Mesenchymal stem cell (in vitro differentiated cells and primary cell): ENCODE data around the gene ERC2.

Experiments used
- DNase-seq: peaks from one replicate; pipeline ENCODE4 v3.0.0-alpha.2; 2013
- H2AFZ ChIP-seq: one replicate; pipeline ENCODE4 v1.6.1; 2013; ENCODE audit warnings: low read depth, mild to moderate bottlenecking, control low read depth, inconsistent platforms, low read length, moderate library complexity
- H2AK5ac ChIP-seq: 2 replicates; pipeline ENCODE4 v1.6.1; 2013; ENCODE audit warnings: low read length, moderate library complexity, mild to moderate bottlenecking, inconsistent platforms; ENCODE audit not compliant: severe bottlenecking
- H2BK120ac ChIP-seq: one replicate; pipeline ENCODE4 v1.6.1; 2013; ENCODE audit warnings: low read depth, mild to moderate bottlenecking, inconsistent platforms, low read length, moderate library complexity
- H2BK12ac ChIP-seq, 2 experiments: one replicate each; pipeline ENCODE4 v1.6.1; 2013; ENCODE audit warnings: inconsistent platforms in 2 of 2, low read length in 2 of 2, mild to moderate bottlenecking in 2 of 2, moderate library complexity in 2 of 2, control low read depth in 1 of 2
- H2BK15ac ChIP-seq: one replicate; pipeline ENCODE4 v1.6.1; 2013; ENCODE audit warnings: mild to moderate bottlenecking, low read depth, inconsistent platforms; ENCODE audit not compliant: poor library complexity, severe bottlenecking
- H2BK5ac ChIP-seq: 2 replicates; pipeline ENCODE4 v1.6.1; 2013; ENCODE audit warnings: low read depth, mild to moderate bottlenecking, low read length, control low read depth, inconsistent platforms; ENCODE audit not compliant: poor library complexity, severe bottlenecking
- H3K14ac ChIP-seq, 2 experiments: one replicate each; pipeline ENCODE4 v1.6.1; 2013; ENCODE audit warnings: inconsistent platforms in 2 of 2, low read length in 2 of 2, control low read depth in 1 of 2, mild to moderate bottlenecking in 1 of 2, moderate library complexity in 1 of 2
- H3K18ac ChIP-seq, 2 experiments: one replicate each; pipeline ENCODE4 v1.6.1; 2013; ENCODE audit warnings: inconsistent platforms in 2 of 2, low read length in 2 of 2, control low read depth in 1 of 2, low read depth in 1 of 2, mild to moderate bottlenecking in 1 of 2
- H3K23ac ChIP-seq, 2 experiments: one replicate each; pipeline ENCODE4 v1.6.1; 2013; ENCODE audit warnings: inconsistent platforms in 2 of 2, low read length in 2 of 2, mild to moderate bottlenecking in 2 of 2, moderate library complexity in 2 of 2, control low read depth in 1 of 2
- H3K27ac ChIP-seq: 2 replicates; pipeline ENCODE4 v1.5.1; 2013; ENCODE audit warnings: mild to moderate bottlenecking, moderate library complexity, low read length, control low read depth, inconsistent platforms; ENCODE audit not compliant: poor library complexity, severe bottlenecking
- H3K27me3 ChIP-seq, 2 experiments: 2 replicates each; pipeline versions ENCODE4 v1.6.1 to v1.7.0; 2013; ENCODE audit warnings: low read length in 2 of 2, mild to moderate bottlenecking in 2 of 2, moderate library complexity in 2 of 2, control low read depth in 1 of 2, inconsistent platforms in 1 of 2; ENCODE audit not compliant: control insufficient read depth in 1 of 2, insufficient read depth in 1 of 2
- H3K36me3 ChIP-seq, 2 experiments: 2 replicates each; pipeline versions ENCODE4 v1.6.1 to v1.7.0; 2013; ENCODE audit warnings: low read length in 2 of 2, control low read depth in 1 of 2, inconsistent platforms in 1 of 2, low read depth in 1 of 2, mild to moderate bottlenecking in 1 of 2; ENCODE audit not compliant: insufficient read depth in 2 of 2, control insufficient read depth in 1 of 2
- H3K4ac ChIP-seq, 2 experiments: one replicate each; pipeline ENCODE4 v1.6.1; 2013; ENCODE audit warnings: inconsistent platforms in 2 of 2, low read length in 2 of 2, mild to moderate bottlenecking in 2 of 2, moderate library complexity in 2 of 2, control low read depth in 1 of 2, low read depth in 1 of 2
- H3K4me1 ChIP-seq: 2 replicates; pipeline ENCODE4 v1.6.1; 2013; ENCODE audit warnings: low read depth, low read length, control low read depth; ENCODE audit not compliant: control insufficient read depth, insufficient read depth
- H3K4me2 ChIP-seq: 2 replicates; pipeline ENCODE4 v1.6.1; 2013; ENCODE audit warnings: low read length, mild to moderate bottlenecking, inconsistent platforms; ENCODE audit not compliant: poor library complexity, severe bottlenecking
- H3K4me3 ChIP-seq, 2 experiments: 2 replicates each; pipeline versions ENCODE4 v1.5.1 to v1.7.0; 2013; ENCODE audit warnings: low read length in 2 of 2, mild to moderate bottlenecking in 2 of 2, control low read depth in 1 of 2, low read depth in 1 of 2; ENCODE audit not compliant: insufficient read depth in 1 of 2
- H3K79me1 ChIP-seq: replicated peaks from 2 replicates; pipeline ENCODE4 v1.6.1; 2013; ENCODE audit warnings: mild to moderate bottlenecking, control low read depth, low read length, inconsistent platforms; ENCODE audit not compliant: poor library complexity, severe bottlenecking
- H3K9ac ChIP-seq: 2 replicates; pipeline ENCODE4 v1.7.0; 2013; ENCODE audit warnings: mild to moderate bottlenecking, low read length, moderate library complexity
- H3K9me3 ChIP-seq: 2 replicates; pipeline ENCODE4 v1.7.0; 2013; ENCODE audit warnings: mild to moderate bottlenecking, low read length; ENCODE audit not compliant: control insufficient read depth
- H4K8ac ChIP-seq: one replicate; pipeline ENCODE4 v1.6.1; 2013; ENCODE audit warnings: inconsistent platforms, mild to moderate bottlenecking, low read length, moderate library complexity
- H4K91ac ChIP-seq: one replicate; pipeline ENCODE4 v1.6.1; 2013; ENCODE audit warnings: mild to moderate bottlenecking, low read length, inconsistent platforms
- WGBS: methylation state at CpG from one replicate; pipeline ENCODE4 v1.1.7; 2013; ENCODE audit warnings: mixed read lengths; 5-methylcytosine and 5-hydroxymethylcytosine counted together

ERC2 gene

GRCh38 chr3:55815262-55815661, 653.0 kb downstream of the ERC2 start:
- Histone ChIP-seq H3K18ac (no peak overlapping the region), H2AFZ (no peak overlapping the region), H2BK15ac (no peak overlapping the region), H3K27me3 (peaks cover 0 to 9% of the 10 kb centered on the region in 2 experiments), H2BK120ac (no peak overlapping the region), H3K79me1 (no peaks in the 10 kb centered on the region), H3K4ac (no peak overlapping the region), H3K27ac (no peak overlapping the region), H3K23ac (no peak overlapping the region), H3K4me2 (no peak overlapping the region), H4K8ac (no peak overlapping the region), H2BK5ac (no peak overlapping the region), H3K4me3 (no peak overlapping the region), H3K9ac (no peak overlapping the region), H3K14ac (no peak overlapping the region), H2AK5ac (no peak overlapping the region), H3K4me1 (no peaks in the 10 kb centered on the region), H4K91ac (no peak overlapping the region), H2BK12ac (peak overlapping the region in 1 of 2 experiments; percentile 16), H3K9me3 (no peaks in the 10 kb centered on the region), H3K36me3 (no peaks in the 10 kb centered on the region)
- 91% methylated on average over 5 of the region's 6 CpGs for WGBS
- no peak for DNase-seq

DNA sequence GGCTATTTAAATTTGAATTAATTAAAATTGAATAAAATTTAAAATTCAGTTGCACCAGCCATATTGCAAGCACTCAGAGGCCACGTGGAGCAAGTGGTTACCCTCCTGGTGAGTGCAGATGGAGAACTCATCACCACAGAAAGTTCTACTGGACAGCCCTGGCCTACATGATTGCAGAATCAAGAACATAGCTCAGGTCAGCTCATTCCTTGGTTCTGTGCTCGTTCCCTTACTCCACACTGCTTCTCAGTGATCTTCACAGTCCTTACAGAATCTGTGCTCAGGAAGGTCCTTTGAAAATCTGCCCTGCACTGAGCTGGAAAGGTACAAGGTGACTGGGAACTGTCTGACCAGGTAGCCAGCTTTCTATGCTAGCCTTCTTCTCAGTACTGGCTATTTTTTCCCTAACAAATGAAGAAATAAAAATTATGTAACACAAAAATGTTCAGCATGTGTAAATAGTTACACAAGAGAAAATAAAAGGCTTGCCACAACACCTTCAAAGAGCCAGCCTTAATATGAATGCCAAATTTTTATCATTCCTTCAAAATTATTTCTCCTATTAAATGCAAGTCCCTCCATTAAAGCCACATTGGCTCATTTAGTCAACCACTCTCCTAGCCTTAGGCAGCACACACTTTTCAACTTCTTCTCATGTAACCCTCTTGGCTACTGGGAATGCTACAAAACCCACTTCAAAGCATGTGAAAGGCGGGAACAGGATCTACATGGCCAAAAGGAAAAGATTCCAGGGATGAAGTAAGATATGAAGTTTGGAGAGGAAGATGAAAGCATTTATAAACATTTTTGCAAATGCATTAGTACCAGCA, 654.8 kb downstream of the ERC2 start:
- Histone ChIP-seq H3K9ac (no peak overlapping the region), H2BK5ac (no peak overlapping the region), H3K23ac (no peak overlapping the region), H3K4me3 (no peak overlapping the region), H3K4me2 (no peak overlapping the region), H2BK15ac (no peak overlapping the region), H3K4me1 (no peaks in the 10 kb centered on the region), H2BK12ac (no peak overlapping the region), H3K27me3 (peaks cover 0 to 9% of the 10 kb centered on the region in 2 experiments), H4K8ac (no peak overlapping the region), H2AFZ (no peak overlapping the region), H4K91ac (no peak overlapping the region), H3K9me3 (no peaks in the 10 kb centered on the region), H3K79me1 (no peaks in the 10 kb centered on the region), H3K27ac (no peak overlapping the region), H3K18ac (no peak overlapping the region), H3K4ac (no peak overlapping the region), H2AK5ac (no peak overlapping the region), H3K14ac (no peak overlapping the region), H2BK120ac (no peak overlapping the region), H3K36me3 (no peaks in the 10 kb centered on the region)
- 74% methylated on average over 3 of the region's 3 CpGs for WGBS
- DNase-seq, result no peak

GRCh38 chr3:55812394-55813013, 655.8 kb downstream of the ERC2 start:
- no peaks in the 10 kb centered on the region for H3K4me1 ChIP-seq
- H3K79me1 ChIP-seq, result no peaks in the 10 kb centered on the region
- H2BK5ac ChIP-seq, result no peak overlapping the region
- H2BK120ac ChIP-seq, result no peak overlapping the region
- H3K18ac ChIP-seq, result no peak overlapping the region
- peaks cover 0 to 9% of the 10 kb centered on the region in 2 experiments for H3K27me3 ChIP-seq
- no peak overlapping the region for H3K4ac ChIP-seq
- H3K4me3 ChIP-seq, result no peak overlapping the region
- no peak overlapping the region for H2BK15ac ChIP-seq
- H2AFZ ChIP-seq, result no peak overlapping the region
- no peak overlapping the region for H3K23ac ChIP-seq
- H4K91ac ChIP-seq, result no peak overlapping the region
- WGBS, result 81% methylated on average over 4 of the region's 5 CpGs
- H3K9me3 ChIP-seq, result no peaks in the 10 kb centered on the region
- no peak overlapping the region for H3K14ac ChIP-seq
- no peak overlapping the region for H3K9ac ChIP-seq
- no peak for DNase-seq
- no peak overlapping the region for H2BK12ac ChIP-seq
- H3K4me2 ChIP-seq, result no peak overlapping the region
- no peak overlapping the region for H2AK5ac ChIP-seq
- no peaks in the 10 kb centered on the region for H3K36me3 ChIP-seq
- no peak overlapping the region for H4K8ac ChIP-seq
- H3K27ac ChIP-seq, result no peak overlapping the region

- no peak overlapping the region for H2AFZ ChIP-seq
- H2BK15ac ChIP-seq, result no peak overlapping the region
- no peaks in the 10 kb centered on the region for H3K4me1 ChIP-seq
- no peaks in the 10 kb centered on the region for H3K36me3 ChIP-seq
- H3K27me3 ChIP-seq, result no peaks in the 10 kb centered on the region
- no peak overlapping the region for H3K27ac ChIP-seq
- no peak overlapping the region for H3K9ac ChIP-seq
- no peak overlapping the region for H3K18ac ChIP-seq
- H3K9me3 ChIP-seq, result no peaks in the 10 kb centered on the region
- 100% methylated on average over 1 of the region's 1 CpG for WGBS
- no peak overlapping the region for H3K14ac ChIP-seq
- no peak overlapping the region for H4K8ac ChIP-seq
- H3K23ac ChIP-seq, result no peak overlapping the region
- no peak overlapping the region for H4K91ac ChIP-seq
- no peak overlapping the region for H3K4me2 ChIP-seq
- H2AK5ac ChIP-seq, result no peak overlapping the region
- H2BK12ac ChIP-seq, result no peak overlapping the region
- H3K79me1 ChIP-seq, result no peaks in the 10 kb centered on the region
- no peak overlapping the region for H3K4ac ChIP-seq
- H2BK120ac ChIP-seq, result no peak overlapping the region
- DNase-seq, result no peak
- H2BK5ac ChIP-seq, result no peak overlapping the region
- no peak overlapping the region for H3K4me3 ChIP-seq
These were observed 661.1 kb downstream of the ERC2 start for GRCh38 chr3:55807210-55807609.
